GM21576 (cell line): Measurements from ENCODE around the gene EFCAB10.
"Not testable (repeated sequence)": the region's sequence is repeated elsewhere in the genome, so short reads cannot be mapped to it uniquely, and the experiment has no call there.

ENCODE experiments used
- ATAC-seq: cut with Tn5 transposase; IDR thresholded peaks from one replicate; pipeline ENCODE4 v1.9.1; 2021; ENCODE audit warnings: mild to moderate bottlenecking, moderate library complexity; ENCODE audit not compliant: unreplicated experiment

EFCAB10 gene

GRCh38 chr7:105599551-105599950 lies 18.3 kb upstream of the EFCAB10 start:
- ATAC-seq = no peak

- not testable (repeated sequence) for ATAC-seq
These were observed 17.8 kb upstream of the EFCAB10 start for GRCh38 chr7:105599080-105599479.

- ATAC-seq = no peak
These were observed 15.6 kb upstream of the EFCAB10 start for GRCh38 chr7:105596866-105597265.

GRCh38 chr7:105594034-105594433 lies 12.7 kb upstream of the EFCAB10 start:
- no peak for ATAC-seq

- ATAC-seq = no peak
These were observed 10.2 kb upstream of the EFCAB10 start for GRCh38 chr7:105591522-105591921.

GRCh38 chr7:105590793-105591192 lies 9.5 kb upstream of the EFCAB10 start:
- no peak for ATAC-seq

GRCh38 chr7:105589356-105590077 lies 8.2 kb upstream of the EFCAB10 start:
- peak; percentile 81 for ATAC-seq

GRCh38 chr7:105587909-105588635 lies 6.8 kb upstream of the EFCAB10 start:
- no peak for ATAC-seq

- ATAC-seq = no peak
These were observed 4.7 kb upstream of the EFCAB10 start for GRCh38 chr7:105585850-105586500.

- ATAC-seq = no peak
These were observed 2.9 kb upstream of the EFCAB10 start for GRCh38 chr7:105584165-105584564.

- no peak for ATAC-seq
These were observed 1.8 kb upstream of the EFCAB10 start for GRCh38 chr7:105583061-105583460.

GRCh38 chr7:105580022-105580740 lies 1.1 kb downstream of the EFCAB10 start:
- no peak for ATAC-seq

- ATAC-seq = no peak
These were observed 2.8 kb downstream of the EFCAB10 start for GRCh38 chr7:105578496-105578895.

GRCh38 chr7:105577251-105577650 lies 4.0 kb downstream of the EFCAB10 start:
- ATAC-seq = no peak

- no peak for ATAC-seq
These were observed 9.4 kb downstream of the EFCAB10 start for GRCh38 chr7:105571891-105572290.

GRCh38 chr7:105567821-105568220 lies 13.5 kb downstream of the EFCAB10 start:
- ATAC-seq = no peak

- no peak for ATAC-seq
These were observed 14.3 kb downstream of the EFCAB10 start for GRCh38 chr7:105567024-105567423.

- no peak for ATAC-seq
These were observed 16.1 kb downstream of the EFCAB10 start for GRCh38 chr7:105565190-105565589.

GRCh38 chr7:105559926-105560325 lies 21.4 kb downstream of the EFCAB10 start:
- no peak for ATAC-seq

- ATAC-seq = no peak
These were observed 43.0 kb downstream of the EFCAB10 start for GRCh38 chr7:105538339-105538738.
